Activated CD4-positive, alpha-beta T cell treated with anti-CD3 and anti-CD28 coated beads, Interleukin-2, Interleukin-6, amounts not matched to agents 100 ng/mL and 50 ng/mL, durations not matched to agents 16 hours and 8 hours (primary cell): ENCODE measurements around the gene ROBO2.

Source experiments
- DNase-seq: peaks from one replicate; pipeline ENCODE4 v3.0.0-alpha.2; 2020

The ROBO2 gene

GRCh38 chr3:77195766-77196545 is 156.1 kb downstream of the ROBO2 start:
- DNase-seq = no peak

GRCh38 chr3:77197408-77197807 is 157.5 kb downstream of the ROBO2 start:
- DNase-seq = no peak

GRCh38 chr3:77203851-77204250 is 164.0 kb downstream of the ROBO2 start:
- no peak for DNase-seq

- DNase-seq = no peak
Measured at GRCh38 chr3:77204788-77205187, 164.9 kb downstream of the ROBO2 start.

GRCh38 chr3:77207753-77208152 is 167.9 kb downstream of the ROBO2 start:
- DNase-seq = no peak

- no peak for DNase-seq
Measured at GRCh38 chr3:77222701-77223100, 182.8 kb downstream of the ROBO2 start.

GRCh38 chr3:77227567-77227966 is 187.7 kb downstream of the ROBO2 start:
- no peak for DNase-seq

- no peak for DNase-seq
Measured at GRCh38 chr3:77232557-77232956, 192.7 kb downstream of the ROBO2 start.

- DNase-seq = no peak
Measured at GRCh38 chr3:77234004-77234403, 194.1 kb downstream of the ROBO2 start.

GRCh38 chr3:77236118-77236517 is 196.2 kb downstream of the ROBO2 start:
- DNase-seq = no peak

- DNase-seq = no peak
Measured at GRCh38 chr3:77240072-77240650, 200.3 kb downstream of the ROBO2 start.

GRCh38 chr3:77242371-77242770 is 202.5 kb downstream of the ROBO2 start:
- no peak for DNase-seq

- DNase-seq = no peak
Measured at GRCh38 chr3:77244981-77245380, 205.1 kb downstream of the ROBO2 start.

- DNase-seq = no peak
Measured at GRCh38 chr3:77247061-77247460, 207.2 kb downstream of the ROBO2 start.

- DNase-seq = no peak
Measured at GRCh38 chr3:77247817-77248216, 207.9 kb downstream of the ROBO2 start.

GRCh38 chr3:77248420-77248819 is 208.5 kb downstream of the ROBO2 start:
- DNase-seq = no peak

GRCh38 chr3:77251136-77251535 is 211.2 kb downstream of the ROBO2 start:
- no peak for DNase-seq

- DNase-seq = peak; percentile 52
Measured at GRCh38 chr3:77254967-77255831, 215.3 kb downstream of the ROBO2 start.

- no peak for DNase-seq
Measured at GRCh38 chr3:77256584-77257503, 216.9 kb downstream of the ROBO2 start.

- no peak for DNase-seq
Measured at GRCh38 chr3:77259694-77260093, 219.8 kb downstream of the ROBO2 start.

GRCh38 chr3:77262361-77262760 is 222.5 kb downstream of the ROBO2 start:
- DNase-seq = no peak

- no peak for DNase-seq
Measured at GRCh38 chr3:77267589-77267988, 227.7 kb downstream of the ROBO2 start.

GRCh38 chr3:77271306-77271705 is 231.4 kb downstream of the ROBO2 start:
- DNase-seq = no peak
